GM12875 (cell line): ENCODE measurements around the gene RIC1.

Source experiments
- H3K4me3 ChIP-seq: one replicate; pipeline ENCODE4 v1.5.1; 2011; ENCODE audit warnings: low read depth, low read length, control low read depth
- TF ChIP-seq, protein P1 (sequence below): IDR thresholded peaks from 2 replicates; pipeline ENCODE4 v1.5.1; 2011; ENCODE audit warnings: low read depth, mild to moderate bottlenecking, control low read depth, inconsistent platforms, low read length, moderate library complexity, borderline replicate concordance; ENCODE audit not compliant: insufficient read depth

The RIC1 gene

DNA sequence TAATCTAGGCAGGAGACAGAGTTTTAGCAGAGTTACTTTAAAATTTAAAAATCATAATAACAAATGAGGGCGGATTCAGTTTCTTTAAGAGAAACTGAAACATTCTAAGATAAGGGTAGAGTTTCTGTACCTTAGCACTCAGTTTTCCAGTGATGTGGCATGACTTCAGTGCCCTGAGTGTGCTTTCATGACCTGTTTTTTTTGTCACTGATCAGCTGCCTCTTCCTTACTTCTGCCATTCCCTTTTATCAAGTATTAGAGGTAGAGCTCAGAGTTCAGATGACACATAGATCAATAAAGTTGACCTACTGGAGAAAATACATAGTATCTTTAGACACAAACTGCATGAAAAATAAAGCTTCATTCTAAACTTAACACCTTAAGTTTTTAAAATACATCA lies 121.7 kb downstream of the RIC1 start:
- TF ChIP-seq, protein P1, sequence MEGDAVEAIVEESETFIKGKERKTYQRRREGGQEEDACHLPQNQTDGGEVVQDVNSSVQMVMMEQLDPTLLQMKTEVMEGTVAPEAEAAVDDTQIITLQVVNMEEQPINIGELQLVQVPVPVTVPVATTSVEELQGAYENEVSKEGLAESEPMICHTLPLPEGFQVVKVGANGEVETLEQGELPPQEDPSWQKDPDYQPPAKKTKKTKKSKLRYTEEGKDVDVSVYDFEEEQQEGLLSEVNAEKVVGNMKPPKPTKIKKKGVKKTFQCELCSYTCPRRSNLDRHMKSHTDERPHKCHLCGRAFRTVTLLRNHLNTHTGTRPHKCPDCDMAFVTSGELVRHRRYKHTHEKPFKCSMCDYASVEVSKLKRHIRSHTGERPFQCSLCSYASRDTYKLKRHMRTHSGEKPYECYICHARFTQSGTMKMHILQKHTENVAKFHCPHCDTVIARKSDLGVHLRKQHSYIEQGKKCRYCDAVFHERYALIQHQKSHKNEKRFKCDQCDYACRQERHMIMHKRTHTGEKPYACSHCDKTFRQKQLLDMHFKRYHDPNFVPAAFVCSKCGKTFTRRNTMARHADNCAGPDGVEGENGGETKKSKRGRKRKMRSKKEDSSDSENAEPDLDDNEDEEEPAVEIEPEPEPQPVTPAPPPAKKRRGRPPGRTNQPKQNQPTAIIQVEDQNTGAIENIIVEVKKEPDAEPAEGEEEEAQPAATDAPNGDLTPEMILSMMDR = no peak
- no peak overlapping the region for H3K4me3 ChIP-seq

GRCh38 chr9:5756633-5757032 lies 127.7 kb downstream of the RIC1 start:
- H3K4me3 ChIP-seq = no peak overlapping the region
- TF ChIP-seq, protein P1 = no peak

DNA sequence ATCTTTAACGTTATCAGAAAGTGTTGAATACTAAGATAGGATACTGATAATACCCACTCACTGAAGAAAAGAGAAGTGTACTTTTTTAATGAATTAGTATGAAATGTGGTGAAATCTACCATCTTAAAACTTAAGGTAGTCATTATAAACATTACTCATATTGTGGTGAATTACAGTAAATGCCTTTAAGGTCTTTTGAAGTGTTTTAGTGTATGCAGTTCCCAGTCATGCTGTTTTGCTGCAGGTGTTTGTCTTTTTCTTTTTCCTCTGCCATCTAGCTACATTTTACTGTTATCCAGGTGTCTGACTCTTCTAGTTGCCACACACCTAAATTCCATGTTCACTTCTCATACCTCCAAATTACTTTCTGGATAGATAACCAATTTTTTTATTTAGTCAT lies 131.4 kb downstream of the RIC1 start:
- TF ChIP-seq, protein P1 = no peak
- no peak overlapping the region for H3K4me3 ChIP-seq

- H3K4me3 ChIP-seq = no peak overlapping the region
- TF ChIP-seq, protein P1 = no peak
Measured at GRCh38 chr9:5762421-5762820, 133.5 kb downstream of the RIC1 start.

GRCh38 chr9:5764130-5764868 lies 135.4 kb downstream of the RIC1 start:
- TF ChIP-seq, protein P1 = no peak

GRCh38 chr9:5767968-5768932 lies 139.3 kb downstream of the RIC1 start:
- H3K4me3 ChIP-seq = no peak overlapping the region
- TF ChIP-seq, protein P1 = no peak

More at GRCh38 chr9:5764130-5764868, 135.4 kb downstream of the RIC1 start:
- no peak overlapping the region for H3K4me3 ChIP-seq
